GM18508 (cell line): ENCODE results near the gene FAM13C.

ENCODE experiments used
- ATAC-seq: cut with Tn5 transposase; IDR thresholded peaks from one replicate; pipeline ENCODE4 v1.9.1; 2021; ENCODE audit warnings: moderate number of reproducible peaks; ENCODE audit not compliant: insufficient read depth, unreplicated experiment

FAM13C gene

GRCh38 chr10:59320355-59320754 lies 42.0 kb downstream of the FAM13C start:
- no peak for ATAC-seq

GRCh38 chr10:59319854-59320253 lies 42.5 kb downstream of the FAM13C start:
- ATAC-seq = no peak

GRCh38 chr10:59317066-59317465 lies 45.3 kb downstream of the FAM13C start:
- ATAC-seq = no peak

- no peak for ATAC-seq
Observed at GRCh38 chr10:59315465-59315864, 46.9 kb downstream of the FAM13C start.

- no peak for ATAC-seq
Observed at GRCh38 chr10:59314268-59314667, 48.1 kb downstream of the FAM13C start.

GRCh38 chr10:59312247-59312646 lies 50.1 kb downstream of the FAM13C start:
- ATAC-seq = no peak

GRCh38 chr10:59311025-59311424 lies 51.3 kb downstream of the FAM13C start:
- no peak for ATAC-seq

- no peak for ATAC-seq
Observed at GRCh38 chr10:59310324-59310914, 51.9 kb downstream of the FAM13C start.

GRCh38 chr10:59304521-59305097 lies 57.7 kb downstream of the FAM13C start:
- ATAC-seq = no peak

GRCh38 chr10:59303018-59303417 lies 59.3 kb downstream of the FAM13C start:
- ATAC-seq = no peak

- ATAC-seq = no peak
Observed at GRCh38 chr10:59302381-59302780, 60.0 kb downstream of the FAM13C start.

GRCh38 chr10:59301067-59301754 lies 61.1 kb downstream of the FAM13C start:
- no peak for ATAC-seq

- no peak for ATAC-seq
Observed at GRCh38 chr10:59300386-59300785, 62.0 kb downstream of the FAM13C start.

GRCh38 chr10:59299933-59300332 lies 62.4 kb downstream of the FAM13C start:
- ATAC-seq = no peak

- ATAC-seq = no peak
Observed at GRCh38 chr10:59290448-59290847, 71.9 kb downstream of the FAM13C start.

GRCh38 chr10:59289853-59290252 lies 72.5 kb downstream of the FAM13C start:
- no peak for ATAC-seq

- ATAC-seq = no peak
Observed at GRCh38 chr10:59287587-59288255, 74.6 kb downstream of the FAM13C start.

GRCh38 chr10:59285848-59286247 lies 76.5 kb downstream of the FAM13C start:
- no peak for ATAC-seq

- ATAC-seq = no peak
Observed at GRCh38 chr10:59285073-59285472, 77.3 kb downstream of the FAM13C start.

GRCh38 chr10:59284118-59284975 lies 78.0 kb downstream of the FAM13C start:
- no peak for ATAC-seq
